ENCODE data around the gene SGMS1.

SGMS1 gene

GRCh38 chr10:50515420-50515819, 108.3 kb downstream of the SGMS1 start:
- TF ChIP-seq CTCF (IDR thresholded peaks at IDR 0.05; ENCODE audit: low read depth, low read length, missing control alignments): no peak
- no peak overlapping the region for H3K4me3 ChIP-seq (replicated peaks; ENCODE audit: low read depth, low read length)
- no peak for DNase-seq (ENCODE audit: extremely low read depth, low read depth)

GRCh38 chr10:50514995-50515394, 108.8 kb downstream of the SGMS1 start:
- DNase-seq (ENCODE audit: extremely low read depth, low read depth): no peak
- TF ChIP-seq CTCF (IDR thresholded peaks at IDR 0.05; ENCODE audit: low read depth, low read length, missing control alignments): no peak
- no peak overlapping the region for H3K4me3 ChIP-seq (replicated peaks; ENCODE audit: low read depth, low read length)

GRCh38 chr10:50513956-50514355, 109.8 kb downstream of the SGMS1 start:
- no peak for DNase-seq (ENCODE audit: extremely low read depth, low read depth)
- TF ChIP-seq CTCF (IDR thresholded peaks at IDR 0.05; ENCODE audit: low read depth, low read length, missing control alignments): no peak
- H3K4me3 ChIP-seq (replicated peaks; ENCODE audit: low read depth, low read length): no peak overlapping the region

- no peak for TF ChIP-seq CTCF (IDR thresholded peaks at IDR 0.05; ENCODE audit: low read depth, low read length, missing control alignments)
- no peak for DNase-seq (ENCODE audit: extremely low read depth, low read depth)
- H3K4me3 ChIP-seq (replicated peaks; ENCODE audit: low read depth, low read length): no peak overlapping the region
Observed at GRCh38 chr10:50512743-50513416, 110.9 kb downstream of the SGMS1 start.

- no peak for DNase-seq (ENCODE audit: extremely low read depth, low read depth)
- TF ChIP-seq CTCF (IDR thresholded peaks at IDR 0.05; ENCODE audit: low read depth, low read length, missing control alignments): no peak
- no peak overlapping the region for H3K4me3 ChIP-seq (replicated peaks; ENCODE audit: low read depth, low read length)
Observed at GRCh38 chr10:50512214-50512595, 111.6 kb downstream of the SGMS1 start.

- no peak for DNase-seq (ENCODE audit: extremely low read depth, low read depth)
- TF ChIP-seq CTCF (IDR thresholded peaks at IDR 0.05; ENCODE audit: low read depth, low read length, missing control alignments): no peak
- no peak overlapping the region for H3K4me3 ChIP-seq (replicated peaks; ENCODE audit: low read depth, low read length)
Observed at GRCh38 chr10:50511492-50512213, 112.1 kb downstream of the SGMS1 start.

Measured in HFF-Myc (cell line).